T-helper 2 cell treated with Interferon-gamma antibody and Interleukin-4, amounts not matched to agents 100 ng/mL and 5 ng/mL, for 36 hours (primary cell): Measurements from ENCODE around the gene UBE2S. TPM values are rescaled to one million over a fixed set of nuclear protein-coding genes. Genes with fewer than 3 reads are reported as not detected.
"Not testable (repeated sequence)": the region's sequence is repeated elsewhere in the genome, so short reads cannot be mapped to it uniquely, and the experiment has no call there.

Experiments
- intact Hi-C: fragments of 100-400 bp; cut with micrococcal nuclease; formaldehyde crosslinking; loops from one replicate; pipeline ENCODE4 v1.15.1; 2023
- total RNA-seq: library from RNA; stranded (reverse); gene quantifications from 2 replicates; pipeline ENCODE4 v1.2.3, GENCODE V29; 2022

Gene UBE2S
- total RNA-seq, result 213 and 217 TPM in 2 replicates

DNA sequence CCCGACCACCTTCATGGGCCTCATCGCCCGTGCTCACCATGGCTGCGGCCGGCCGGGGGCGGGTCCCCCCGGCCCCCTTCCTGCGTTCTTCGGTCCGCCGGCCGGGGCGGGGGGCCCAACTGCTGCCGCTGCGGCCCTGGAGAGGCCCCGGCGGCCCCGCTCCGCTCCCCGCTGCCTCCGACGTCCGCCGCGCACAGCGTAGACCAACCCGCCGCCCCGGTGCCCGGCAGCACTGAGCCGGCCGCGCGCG, at the start of gene UBE2S:
Gene UBE2S (minus strand): TSS at position 239 of the 250 bp plus-strand sequence. CDS start 199 bp downstream, at position 40.
- intact Hi-C loops, result loop anchor here (1.0 to 5.0 kb wide), 3 partner anchors 22 to 290 kb away; partner anchors contain the start of genes PPP1R12C and RPL28

DNA sequence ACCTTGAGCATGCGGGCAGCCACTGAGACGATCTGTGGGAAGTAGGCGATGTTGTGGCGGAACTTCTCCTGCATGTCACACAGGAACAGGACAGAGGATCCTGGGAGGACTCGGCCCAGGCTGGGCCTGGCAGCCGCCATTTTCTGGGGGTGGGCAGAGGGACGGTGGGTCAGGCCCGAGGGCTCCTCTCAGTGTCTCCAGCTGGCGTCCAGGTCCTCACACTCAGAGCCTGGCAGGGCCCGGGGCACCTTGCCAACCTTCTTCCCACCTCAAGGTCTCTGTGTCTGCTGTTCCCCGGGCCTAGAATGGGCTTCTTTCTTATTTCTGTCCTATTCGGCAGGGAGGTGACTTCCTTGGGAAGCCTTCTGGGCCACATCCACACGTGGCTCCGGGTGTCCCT, 48.8 kb upstream of the UBE2S start:
- intact Hi-C loops, result loop anchor here (10.0 kb wide), 1 partner anchor 312 kb away; the partner anchor contains the start of gene TNNT1

GRCh38 chr19:55455576-55456235, 48.1 kb upstream of the UBE2S start:
- intact Hi-C loops, result loop anchor here (10.0 kb wide), 1 partner anchor 311 kb away; the partner anchor contains the start of gene TNNT1

- intact Hi-C loops, result loop anchor here (10.0 kb wide), 1 partner anchor 310 kb away; the partner anchor contains the start of gene TNNT1
Measured at GRCh38 chr19:55454787-55455243, 47.2 kb upstream of the UBE2S start.

DNA sequence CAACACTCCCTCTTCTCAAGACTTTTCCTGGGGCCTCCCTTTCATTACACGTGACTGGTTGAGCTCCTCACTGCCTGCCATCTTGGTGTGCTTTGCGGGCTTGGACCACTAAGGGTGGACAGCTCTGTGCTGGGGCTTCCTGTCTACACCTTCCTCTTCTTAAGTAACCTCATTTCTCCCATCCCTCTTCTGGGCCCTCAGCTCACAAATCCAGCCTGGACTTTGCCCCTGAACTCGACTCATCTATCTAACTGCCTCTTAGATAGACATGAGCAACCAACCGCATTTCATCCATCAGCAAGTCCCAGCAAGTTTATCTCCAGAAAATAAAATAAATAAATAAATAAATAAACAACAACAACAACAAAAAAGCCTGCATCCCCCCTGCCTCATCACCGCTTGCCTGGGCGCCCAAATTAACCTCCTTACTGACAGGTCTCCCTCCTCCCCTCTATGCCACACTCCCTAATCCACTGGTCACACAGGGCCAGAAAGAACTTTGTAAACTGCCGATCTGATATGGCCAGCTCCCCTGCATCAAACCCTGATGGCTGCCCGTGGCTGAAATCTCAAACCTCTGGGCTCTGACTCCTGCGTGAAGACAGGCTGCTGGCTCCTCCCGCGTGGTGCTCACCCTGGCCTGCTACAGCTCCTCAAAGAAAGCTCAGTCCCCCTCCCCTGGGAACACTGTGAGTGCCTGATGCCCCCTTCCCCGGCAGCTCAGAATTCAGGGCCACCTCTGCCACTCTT, 46.1 kb upstream of the UBE2S start:
- intact Hi-C loops, result loop anchor here (10.0 kb wide), 1 partner anchor 309 kb away; the partner anchor contains the start of gene TNNT1

DNA sequence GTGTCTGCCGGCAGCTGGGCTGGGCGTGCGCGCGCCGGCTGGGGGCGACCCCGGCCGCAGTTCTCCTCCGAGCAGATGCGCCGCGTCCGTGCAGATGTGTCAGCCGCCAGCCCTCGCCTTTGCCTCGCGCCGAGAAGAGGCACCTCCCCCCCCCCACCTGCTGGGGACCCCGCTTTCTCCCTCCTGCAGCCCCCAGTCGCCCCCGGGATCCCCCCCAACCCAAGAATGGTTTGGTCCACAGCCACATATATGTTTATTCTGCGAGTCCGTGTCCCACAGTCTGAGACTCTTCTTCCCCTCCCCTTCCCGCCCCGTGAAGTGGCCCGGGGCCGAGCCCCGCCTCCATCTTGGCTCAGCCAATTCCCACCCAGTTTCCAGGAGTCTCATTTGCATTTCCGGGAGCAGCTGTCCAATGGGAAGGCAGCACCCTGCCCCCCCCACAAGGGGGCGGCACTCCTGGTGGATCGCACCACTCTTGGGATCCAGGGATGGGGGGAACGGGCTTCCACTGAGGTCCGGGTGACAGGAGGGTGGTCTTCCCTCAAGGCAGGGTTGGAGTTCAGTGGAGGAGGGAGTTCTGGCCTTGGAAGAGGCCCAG, 45.3 kb upstream of the UBE2S start:
- intact Hi-C loops, result loop anchor here (10.0 kb wide), 1 partner anchor 308 kb away; the partner anchor contains the start of gene TNNT1

- intact Hi-C loops, result loop anchor here (10.0 kb wide), 1 partner anchor 307 kb away; the partner anchor contains the start of gene TNNT1
Measured at GRCh38 chr19:55451965-55452748, 44.6 kb upstream of the UBE2S start.

DNA sequence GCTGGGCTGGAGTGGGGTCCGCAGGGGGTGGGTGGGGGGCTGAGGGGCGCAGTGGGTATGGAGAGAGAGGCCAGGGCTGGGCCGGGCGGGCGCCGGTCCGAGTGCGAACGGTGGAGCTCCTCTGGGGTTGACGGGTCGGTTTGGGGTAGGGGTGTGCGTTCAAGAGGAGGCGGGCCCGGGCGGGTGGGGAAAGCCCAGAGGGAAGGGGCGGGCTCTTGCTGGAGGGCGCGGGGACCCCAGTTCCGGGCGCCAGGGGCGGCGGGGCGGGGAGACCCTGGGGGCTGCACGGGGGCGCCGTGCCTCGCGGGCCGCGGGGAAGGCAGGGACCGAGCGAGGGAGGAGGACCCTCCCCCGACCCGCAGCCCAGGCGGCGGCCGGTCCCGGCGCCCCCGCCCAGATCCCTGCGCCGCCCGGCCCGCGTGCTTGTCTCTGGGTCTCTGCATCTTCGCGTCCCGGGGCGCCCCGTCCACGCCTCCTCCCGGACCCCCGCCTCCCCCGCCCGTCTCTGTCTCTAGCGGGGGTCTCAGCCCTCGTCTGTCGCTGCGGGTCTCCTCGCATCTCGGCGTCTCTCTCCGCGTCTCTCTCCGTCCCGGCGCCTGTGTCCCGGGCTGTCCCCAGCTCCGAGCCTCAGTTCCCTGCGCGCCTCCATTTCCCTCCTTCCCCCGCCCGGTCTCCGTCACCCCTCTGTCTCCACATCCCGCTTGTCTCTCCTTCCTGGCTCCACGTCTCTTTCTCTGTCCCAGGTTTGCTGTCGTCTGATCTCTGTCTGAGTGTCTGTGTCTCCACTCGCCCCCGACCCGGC, 43.8 kb upstream of the UBE2S start:
- intact Hi-C loops, result loop anchor here (10.0 kb wide), 1 partner anchor 307 kb away; the partner anchor contains the start of gene TNNT1

DNA sequence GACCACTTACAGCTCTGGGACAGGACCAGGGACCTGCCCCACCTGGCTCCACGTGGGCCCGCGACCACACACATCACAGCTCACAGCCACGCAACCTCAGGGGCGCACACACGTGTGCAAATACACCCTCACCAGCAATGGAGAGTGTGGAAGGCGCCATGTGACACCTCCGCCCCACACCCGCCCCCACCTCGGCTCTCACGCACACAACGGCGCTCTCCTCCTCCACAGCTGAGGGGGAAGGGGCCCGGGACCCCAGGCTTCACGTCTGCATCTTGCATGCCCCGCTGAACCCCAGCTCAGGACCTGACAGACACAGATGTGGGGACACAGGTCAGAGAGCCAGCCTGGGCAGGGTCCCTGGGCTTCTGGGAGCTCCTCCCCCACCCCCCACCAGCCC, 41.9 kb upstream of the UBE2S start:
- intact Hi-C loops, result no loop called here

DNA sequence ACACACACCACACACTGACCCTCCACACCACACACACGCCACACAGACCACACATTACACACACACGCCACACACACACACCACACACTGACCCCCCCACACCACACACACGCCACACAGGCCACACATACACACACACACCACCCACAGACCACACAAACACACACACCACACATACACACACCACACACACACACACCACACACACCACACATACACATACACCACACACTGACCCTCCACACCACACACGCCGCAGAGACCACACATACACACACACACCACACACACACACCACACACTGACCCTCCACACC, 40.5 kb upstream of the UBE2S start:
- intact Hi-C loops, result not testable (repeated sequence)

- intact Hi-C loops, result no loop called here
Measured at GRCh38 chr19:55447421-55448174, 40.0 kb upstream of the UBE2S start.

DNA sequence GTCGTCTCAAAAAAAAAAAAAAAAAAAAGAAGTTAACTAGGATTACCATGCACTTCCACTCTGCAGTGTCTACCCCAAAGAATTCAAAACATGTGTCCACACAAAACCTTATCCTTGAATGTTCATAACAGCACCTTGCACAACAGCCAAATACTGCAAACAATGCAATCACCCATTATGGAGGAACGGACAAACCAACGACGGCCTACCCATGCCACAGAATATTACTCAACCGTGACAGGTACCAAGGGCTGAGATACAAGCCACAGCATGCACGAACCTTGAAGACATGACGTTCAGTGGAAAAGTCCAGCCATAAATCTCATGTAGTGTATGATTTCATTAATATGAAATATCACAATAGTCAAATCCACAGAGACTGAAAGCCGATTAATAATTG, 38.5 kb upstream of the UBE2S start:
- intact Hi-C loops, result no loop called here

GRCh38 chr19:55444646-55445045, 37.1 kb upstream of the UBE2S start:
- intact Hi-C loops, result no loop called here

- intact Hi-C loops, result no loop called here
Measured at GRCh38 chr19:55443824-55444480, 36.4 kb upstream of the UBE2S start.

DNA sequence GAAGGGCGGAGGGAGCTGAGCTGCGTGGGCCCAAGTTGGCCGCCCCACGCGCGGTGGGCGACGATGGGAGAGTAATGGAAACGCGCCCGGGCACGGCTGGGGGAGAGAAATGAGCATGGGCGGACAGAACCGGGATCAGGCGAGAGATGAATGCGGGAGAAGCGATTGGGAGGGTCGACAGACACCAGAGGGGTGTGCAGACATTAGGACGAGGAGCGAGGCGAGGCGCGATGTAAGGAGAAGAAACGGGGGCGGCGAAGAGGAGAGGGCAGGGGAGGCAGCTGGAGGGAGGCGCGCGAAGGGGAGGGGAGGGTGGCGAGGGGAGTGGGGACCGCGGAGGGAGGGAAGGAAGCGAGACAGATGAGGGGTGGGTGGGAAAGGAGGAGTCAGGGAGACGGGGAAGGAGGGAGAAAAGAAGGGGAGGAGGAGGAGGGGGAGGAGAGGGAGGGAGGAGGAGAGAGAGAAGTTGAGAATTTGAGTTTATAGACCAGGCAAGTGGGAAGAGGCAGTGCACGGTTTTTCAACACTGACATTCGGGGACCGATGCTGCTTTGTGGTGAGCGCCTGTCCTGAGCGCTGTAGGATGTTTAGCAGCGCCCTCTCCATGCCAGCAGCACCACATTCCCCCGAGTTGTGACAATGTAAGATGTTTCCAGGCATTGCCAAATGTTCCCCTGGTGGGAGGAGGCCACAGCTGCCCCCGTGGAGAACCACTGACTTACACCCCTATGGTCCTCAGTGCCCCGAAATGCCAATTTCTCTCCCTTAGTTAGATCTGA, 35.6 kb upstream of the UBE2S start, which contains the start of gene SHISA7:
Gene SHISA7 (minus strand): TSS at position 256 of the 779 bp plus-strand sequence. CDS start 437 bp downstream, outside the sequence.
- intact Hi-C loops, result no loop called here

GRCh38 chr19:55442372-55442961, 34.9 kb upstream of the UBE2S start:
- intact Hi-C loops, result no loop called here

- intact Hi-C loops, result no loop called here
Measured at GRCh38 chr19:55441692-55442321, 34.2 kb upstream of the UBE2S start.
